ENCODE data around the gene AUTS2.

The AUTS2 gene

DNA sequence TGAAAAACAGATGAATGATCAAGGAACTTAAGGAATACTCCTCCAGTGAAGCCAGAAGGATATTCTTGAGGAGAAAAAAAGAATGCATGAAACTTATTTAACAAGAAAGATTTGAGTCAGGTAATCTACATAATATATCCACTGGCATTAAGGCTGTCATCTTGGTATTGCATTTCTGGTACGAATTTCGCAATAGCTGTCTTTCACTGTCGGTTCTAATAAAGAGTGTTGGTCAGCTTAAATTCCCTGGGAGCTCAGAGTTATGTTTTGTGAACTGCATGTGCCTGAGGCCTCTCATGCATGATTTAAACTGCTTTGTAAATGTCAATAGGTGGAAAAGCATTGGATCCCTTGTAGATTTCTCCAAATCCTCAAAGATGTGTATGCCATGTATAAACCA is 968.4 kb downstream of the AUTS2 start:
- H3K9me3 ChIP-seq (ENCODE audit: severe bottlenecking), result no peaks in the 10 kb centered on the region
- DNase-seq, result no peak
- H3K27ac ChIP-seq, result no peak overlapping the region
- no peaks in the 10 kb centered on the region for H3K36me3 ChIP-seq
- no peak for TF ChIP-seq CTCF (IDR thresholded peaks at IDR 0.05; ENCODE audit: low read depth, low read length)
- no peaks in the 10 kb centered on the region for H3K27me3 ChIP-seq (ENCODE audit: insufficient read depth, low read depth, severe bottlenecking)
- no peak overlapping the region for H3K4me3 ChIP-seq (ENCODE audit: low read depth, low read length)

DNA sequence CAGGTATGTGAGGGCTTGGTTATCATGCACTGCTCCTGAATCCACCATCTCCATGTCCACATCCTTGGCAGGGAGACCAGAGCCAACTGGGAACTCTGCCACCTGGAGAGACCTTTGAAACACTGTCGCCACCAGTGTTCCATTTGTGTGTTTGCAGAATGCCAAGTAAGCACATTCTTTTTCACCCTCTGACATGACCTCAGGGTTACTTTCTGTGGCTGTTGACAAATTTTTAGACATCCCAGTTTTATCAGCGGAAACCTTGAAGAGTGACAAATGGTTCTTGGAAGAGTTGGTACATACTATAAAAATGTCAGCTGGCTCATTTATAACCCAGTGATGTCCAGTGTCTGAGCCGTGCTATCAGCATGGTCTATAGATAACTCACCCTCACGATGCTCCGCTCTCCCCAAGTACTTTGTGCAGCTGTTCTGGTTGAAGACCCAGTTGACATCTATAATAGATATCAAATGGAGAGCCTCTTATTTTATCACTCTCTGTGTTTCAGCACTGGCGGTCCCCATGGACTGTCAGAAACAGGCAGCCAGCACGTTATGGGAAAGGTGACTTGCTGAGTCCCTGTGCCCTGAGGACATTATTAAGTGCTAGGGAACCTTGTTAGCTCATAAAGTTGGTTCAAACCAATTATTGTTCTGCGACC is 970.5 kb downstream of the AUTS2 start:
- Histone ChIP-seq H3K27me3 (ENCODE audit: insufficient read depth, low read depth, severe bottlenecking) (no peaks in the 10 kb centered on the region), H3K4me3 (ENCODE audit: low read depth, low read length) (no peak overlapping the region), H3K9me3 (ENCODE audit: severe bottlenecking) (no peaks in the 10 kb centered on the region), H3K36me3 (no peaks in the 10 kb centered on the region), H3K27ac (peak overlapping the region; percentile 53)
- DNase-seq, result no peak
- TF ChIP-seq CTCF (IDR thresholded peaks at IDR 0.05; ENCODE audit: low read depth, low read length), result no peak

DNA sequence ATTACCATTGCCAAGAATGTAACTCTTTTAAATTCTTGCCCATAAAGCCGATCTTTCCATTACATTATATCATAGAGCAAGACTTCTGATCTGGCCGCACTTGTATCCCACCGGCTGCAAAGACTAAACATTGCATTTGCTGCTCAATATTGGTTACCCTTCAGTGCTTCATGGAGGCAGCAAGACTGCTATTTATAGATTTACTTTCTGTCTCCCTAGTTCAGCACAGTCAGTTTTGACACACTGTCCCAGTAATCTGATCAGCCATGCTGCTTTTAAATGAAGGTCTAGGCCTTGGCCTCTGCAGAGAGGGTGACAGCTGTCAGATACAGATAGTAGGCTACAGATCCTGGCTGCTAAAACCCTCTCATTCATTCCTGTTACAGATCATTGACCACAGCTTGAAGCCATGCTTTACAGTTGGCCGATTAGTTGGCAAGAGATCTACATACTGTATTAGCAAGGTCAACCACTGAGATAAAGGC is 971.1 kb downstream of the AUTS2 start:
- no peak for TF ChIP-seq CTCF (IDR thresholded peaks at IDR 0.05; ENCODE audit: low read depth, low read length)
- Histone ChIP-seq H3K4me3 (ENCODE audit: low read depth, low read length) (peak overlapping the region; percentile 30; the same call in 1 of the 2 replicates), H3K9me3 (ENCODE audit: severe bottlenecking) (no peaks in the 10 kb centered on the region), H3K27me3 (ENCODE audit: insufficient read depth, low read depth, severe bottlenecking) (no peaks in the 10 kb centered on the region), H3K27ac (peak overlapping the region; percentile 53), H3K36me3 (no peaks in the 10 kb centered on the region)
- DNase-seq, result peak; percentile 87

GRCh38 chr7:70570029-70570428 is 971.8 kb downstream of the AUTS2 start:
- peak overlapping the region; percentile 30 for H3K4me3 ChIP-seq (ENCODE audit: low read depth, low read length)
- H3K36me3 ChIP-seq, result no peaks in the 10 kb centered on the region
- H3K9me3 ChIP-seq (ENCODE audit: severe bottlenecking), result no peaks in the 10 kb centered on the region
- no peaks in the 10 kb centered on the region for H3K27me3 ChIP-seq (ENCODE audit: insufficient read depth, low read depth, severe bottlenecking)
- DNase-seq, result no peak
- TF ChIP-seq CTCF (IDR thresholded peaks at IDR 0.05; ENCODE audit: low read depth, low read length), result no peak
- peak overlapping the region; percentile 56 for H3K27ac ChIP-seq

DNA sequence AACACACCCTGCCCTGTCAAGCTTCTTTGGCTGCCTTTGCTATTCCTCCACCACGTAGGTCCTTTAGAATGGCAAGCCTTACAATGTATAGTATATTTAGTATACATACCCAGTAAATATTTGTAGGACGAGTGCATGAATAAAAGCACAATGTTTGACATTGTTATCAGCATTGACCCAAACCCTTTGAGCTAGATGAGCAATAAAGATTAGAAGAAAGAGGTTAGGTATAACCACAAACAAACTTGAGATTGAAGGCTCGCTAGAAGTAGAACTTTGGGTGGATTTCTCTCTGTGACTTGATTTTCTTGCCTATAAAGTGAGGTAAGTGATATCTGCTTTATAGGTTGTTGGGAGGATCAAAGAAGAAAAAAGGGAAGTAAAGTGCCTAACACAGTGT is 972.7 kb downstream of the AUTS2 start:
- TF ChIP-seq CTCF (IDR thresholded peaks at IDR 0.05; ENCODE audit: low read depth, low read length), result no peak
- Histone ChIP-seq H3K27me3 (ENCODE audit: insufficient read depth, low read depth, severe bottlenecking) (no peaks in the 10 kb centered on the region), H3K27ac (no peak overlapping the region), H3K9me3 (ENCODE audit: severe bottlenecking) (no peaks in the 10 kb centered on the region), H3K4me3 (ENCODE audit: low read depth, low read length) (no peak overlapping the region), H3K36me3 (no peaks in the 10 kb centered on the region)
- DNase-seq, result no peak
